HFF-Myc (cell line): ENCODE results near the gene SH3D21.
A peak's percentile ranks its signal among the peaks of the same experiment; 100 is the strongest.

Source experiments
- DNase-seq: peaks from one replicate; pipeline ENCODE4 v3.0.0-alpha.2; 2011; ENCODE audit warnings: low read depth; ENCODE audit errors: extremely low read depth
- H3K4me3 ChIP-seq: replicated peaks from 2 replicates; pipeline ENCODE4 v1.5.1; 2011; ENCODE audit warnings: low read depth, mild to moderate bottlenecking, control low read depth, low read length
- TF ChIP-seq, protein P1 (sequence below): IDR thresholded peaks from 2 replicates; pipeline ENCODE4 v1.5.1; 2012; ENCODE audit warnings: mild to moderate bottlenecking, low read depth, low read length, control low read depth; ENCODE audit errors: missing control alignments

The SH3D21 gene

GRCh38 chr1:36285443-36286101 lies 20.6 kb upstream of the SH3D21 start:
- TF ChIP-seq, protein P1, sequence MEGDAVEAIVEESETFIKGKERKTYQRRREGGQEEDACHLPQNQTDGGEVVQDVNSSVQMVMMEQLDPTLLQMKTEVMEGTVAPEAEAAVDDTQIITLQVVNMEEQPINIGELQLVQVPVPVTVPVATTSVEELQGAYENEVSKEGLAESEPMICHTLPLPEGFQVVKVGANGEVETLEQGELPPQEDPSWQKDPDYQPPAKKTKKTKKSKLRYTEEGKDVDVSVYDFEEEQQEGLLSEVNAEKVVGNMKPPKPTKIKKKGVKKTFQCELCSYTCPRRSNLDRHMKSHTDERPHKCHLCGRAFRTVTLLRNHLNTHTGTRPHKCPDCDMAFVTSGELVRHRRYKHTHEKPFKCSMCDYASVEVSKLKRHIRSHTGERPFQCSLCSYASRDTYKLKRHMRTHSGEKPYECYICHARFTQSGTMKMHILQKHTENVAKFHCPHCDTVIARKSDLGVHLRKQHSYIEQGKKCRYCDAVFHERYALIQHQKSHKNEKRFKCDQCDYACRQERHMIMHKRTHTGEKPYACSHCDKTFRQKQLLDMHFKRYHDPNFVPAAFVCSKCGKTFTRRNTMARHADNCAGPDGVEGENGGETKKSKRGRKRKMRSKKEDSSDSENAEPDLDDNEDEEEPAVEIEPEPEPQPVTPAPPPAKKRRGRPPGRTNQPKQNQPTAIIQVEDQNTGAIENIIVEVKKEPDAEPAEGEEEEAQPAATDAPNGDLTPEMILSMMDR: peak; percentile 70
- peak; percentile 78 for DNase-seq

GRCh38 chr1:36286802-36287201 lies 19.4 kb upstream of the SH3D21 start:
- no peak for DNase-seq
- no peak overlapping the region for H3K4me3 ChIP-seq

More at GRCh38 chr1:36285443-36286101, 20.6 kb upstream of the SH3D21 start:
- H3K4me3 ChIP-seq: no peak overlapping the region

DNA sequence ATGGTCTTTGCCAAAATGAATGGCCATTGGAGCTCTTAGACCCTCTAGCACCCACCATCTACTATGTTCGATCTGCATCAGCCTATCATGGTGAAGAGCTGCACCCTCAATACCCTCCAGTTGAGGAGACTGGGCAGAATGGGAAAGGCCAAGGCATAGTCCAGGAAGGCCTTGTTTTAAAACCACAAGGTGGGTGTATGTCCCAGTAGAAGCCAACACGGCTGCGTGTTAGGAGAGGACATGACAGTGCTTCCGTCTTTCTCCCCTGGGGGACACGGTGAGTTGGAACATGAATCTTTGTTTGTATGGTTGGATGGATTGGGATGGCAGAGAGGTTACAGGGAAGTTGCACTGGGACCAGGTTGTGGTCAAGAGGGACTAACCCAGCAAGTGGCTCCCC lies 18.6 kb upstream of the SH3D21 start:
- no peak overlapping the region for H3K4me3 ChIP-seq
- DNase-seq: no peak
- TF ChIP-seq, protein P1: no peak

More at GRCh38 chr1:36286802-36287201, 19.4 kb upstream of the SH3D21 start:
- TF ChIP-seq, protein P1: no peak

DNA sequence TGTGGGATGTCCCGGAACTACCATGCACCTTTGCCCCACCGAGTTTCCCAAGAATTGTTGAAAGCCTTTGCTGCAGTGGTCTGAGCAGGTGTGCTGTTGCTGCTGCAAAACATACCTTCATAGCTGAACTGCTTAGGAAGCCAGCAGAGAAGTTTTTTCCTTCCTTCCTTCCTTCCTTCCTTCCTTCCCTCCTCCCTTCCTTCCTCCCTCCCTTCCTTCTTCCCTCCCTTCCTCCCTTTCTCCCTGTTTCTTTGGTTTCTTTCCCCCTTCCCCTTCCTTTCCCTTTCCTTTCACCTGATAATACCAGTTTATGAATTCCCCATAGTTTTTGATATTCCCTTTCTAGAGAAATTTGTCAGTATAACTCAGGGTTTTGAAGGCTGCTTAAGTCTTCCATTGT lies 10.8 kb upstream of the SH3D21 start:
- H3K4me3 ChIP-seq: no peak overlapping the region
- no peak for DNase-seq
- TF ChIP-seq, protein P1: no peak

GRCh38 chr1:36297062-36297461 lies 9.1 kb upstream of the SH3D21 start:
- no peak for DNase-seq
- H3K4me3 ChIP-seq: no peak overlapping the region
- TF ChIP-seq, protein P1: no peak

DNA sequence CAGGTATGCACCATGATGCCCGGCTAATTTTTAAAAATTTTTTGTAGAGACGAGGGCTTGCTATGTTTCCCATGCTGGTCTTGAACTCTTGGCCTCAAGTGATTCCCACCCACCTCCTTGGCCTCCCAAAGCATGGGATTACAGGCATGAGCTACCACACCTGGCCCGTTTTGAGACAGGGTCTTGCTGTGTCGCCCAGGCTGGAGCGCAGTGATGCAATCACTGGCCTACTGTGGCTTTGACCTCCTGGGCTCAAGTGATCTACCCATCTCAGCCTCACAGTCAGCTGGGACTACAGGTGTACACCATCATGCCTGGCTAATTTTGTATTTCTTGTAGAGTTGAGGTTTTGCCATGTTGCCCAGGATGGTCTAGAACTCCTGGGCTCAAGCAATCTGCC lies 7.5 kb upstream of the SH3D21 start:
- H3K4me3 ChIP-seq: no peak overlapping the region
- TF ChIP-seq, protein P1: no peak
- DNase-seq: no peak

GRCh38 chr1:36300526-36300925 lies 5.6 kb upstream of the SH3D21 start:
- no peak for DNase-seq
- TF ChIP-seq, protein P1: no peak
- no peak overlapping the region for H3K4me3 ChIP-seq
